BJ (cell line): ENCODE data around the gene ARMCX2. TPM values are rescaled to one million over a fixed set of nuclear protein-coding genes. Genes with fewer than 3 reads are reported as not detected.
A peak's percentile ranks its signal among the peaks of the same experiment; 100 is the strongest.

Experiments used
- CTCF ChIA-PET: fragments of 350-600 bp; formaldehyde crosslinking; extraction: SDS; loops from one replicate; lab custom pipeline; 2021; ENCODE audit warnings: antibody characterized with exemption, inconsistent platforms; lab: Yijun Ruan, JAX
- POLR2A ChIA-PET: fragments of 300-600 bp; sonication (Branson Sonifier 250); formaldehyde crosslinking; extraction: SDS; loops from one replicate; lab custom pipeline; 2021; ENCODE audit warnings: antibody characterized with exemption; lab: Charles Lee
- DNase-seq: peaks from one replicate; pipeline ENCODE4 v3.0.0-alpha.2; 2011; ENCODE audit warnings: low read depth
- H3K27me3 ChIP-seq: 2 replicates; pipeline ENCODE4 v1.6.0; 2011; ENCODE audit warnings: low read length; ENCODE audit not compliant: control insufficient read depth, insufficient read depth
- H3K36me3 ChIP-seq: 2 replicates; pipeline ENCODE4 v1.5.1; 2011; ENCODE audit warnings: low read length; ENCODE audit not compliant: control insufficient read depth, insufficient read depth
- H3K4me3 ChIP-seq: 2 replicates; pipeline ENCODE4 v1.5.1; 2011; ENCODE audit warnings: low read depth, mild to moderate bottlenecking, control low read depth, low read length
- polyA minus RNA-seq: library from RNA; depleted of rRNA, polyadenylated mRNA; stranded (reverse); fragments of >200 nt; gene quantifications from 2 replicates; pipeline ENCODE4 v1.2.3, GENCODE V29; 2011; rRNA and poly(A)+ RNA removed
- polyA plus RNA-seq: library from polyadenylated mRNA; depleted of rRNA; stranded (reverse); fragments of >200 nt; gene quantifications from 2 replicates; pipeline ENCODE4 v1.2.3, GENCODE V29; 2011; rRNA removed
- TF ChIP-seq, protein P1 (sequence below): IDR thresholded peaks from 2 replicates; pipeline ENCODE4 v1.5.1; 2011; ENCODE audit warnings: low read depth, mild to moderate bottlenecking, control low read depth, inconsistent platforms, low read length, moderate library complexity; ENCODE audit not compliant: insufficient read depth

The ARMCX2 gene
- polyA plus RNA-seq (54.5 and 73.7 TPM in 2 replicates), polyA minus RNA-seq (27.0 and 41.9 TPM in 2 replicates)

GRCh38 chrX:101659601-101660063 lies at the start of gene ARMCX2:
TSS of gene ARMCX2 (minus strand) at chrX:101659850. CDS start at chrX:101657588, 2,262 bp downstream.
- DNase-seq, result no peak
- CTCF ChIA-PET, result no interaction called here
- TF ChIP-seq, protein P1, sequence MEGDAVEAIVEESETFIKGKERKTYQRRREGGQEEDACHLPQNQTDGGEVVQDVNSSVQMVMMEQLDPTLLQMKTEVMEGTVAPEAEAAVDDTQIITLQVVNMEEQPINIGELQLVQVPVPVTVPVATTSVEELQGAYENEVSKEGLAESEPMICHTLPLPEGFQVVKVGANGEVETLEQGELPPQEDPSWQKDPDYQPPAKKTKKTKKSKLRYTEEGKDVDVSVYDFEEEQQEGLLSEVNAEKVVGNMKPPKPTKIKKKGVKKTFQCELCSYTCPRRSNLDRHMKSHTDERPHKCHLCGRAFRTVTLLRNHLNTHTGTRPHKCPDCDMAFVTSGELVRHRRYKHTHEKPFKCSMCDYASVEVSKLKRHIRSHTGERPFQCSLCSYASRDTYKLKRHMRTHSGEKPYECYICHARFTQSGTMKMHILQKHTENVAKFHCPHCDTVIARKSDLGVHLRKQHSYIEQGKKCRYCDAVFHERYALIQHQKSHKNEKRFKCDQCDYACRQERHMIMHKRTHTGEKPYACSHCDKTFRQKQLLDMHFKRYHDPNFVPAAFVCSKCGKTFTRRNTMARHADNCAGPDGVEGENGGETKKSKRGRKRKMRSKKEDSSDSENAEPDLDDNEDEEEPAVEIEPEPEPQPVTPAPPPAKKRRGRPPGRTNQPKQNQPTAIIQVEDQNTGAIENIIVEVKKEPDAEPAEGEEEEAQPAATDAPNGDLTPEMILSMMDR, result no peak
- peaks cover 5% of the 10 kb centered on the region for H3K27me3 ChIP-seq
- POLR2A ChIA-PET, result no interaction called here
- peaks cover 10% of the 10 kb centered on the region for H3K36me3 ChIP-seq
- peak within 1 kb of the TSS; percentile 55 for H3K4me3 ChIP-seq

GRCh38 chrX:101709384-101709783 lies 49.7 kb upstream of the ARMCX2 start:
- Histone ChIP-seq H3K27me3 (no peaks in the 10 kb centered on the region), H3K4me3 (no peak overlapping the region), H3K36me3 (no peaks in the 10 kb centered on the region)
- DNase-seq, result no peak
- CTCF ChIA-PET, result no interaction called here
- POLR2A ChIA-PET, result no interaction called here
- TF ChIP-seq, protein P1, result no peak

DNA sequence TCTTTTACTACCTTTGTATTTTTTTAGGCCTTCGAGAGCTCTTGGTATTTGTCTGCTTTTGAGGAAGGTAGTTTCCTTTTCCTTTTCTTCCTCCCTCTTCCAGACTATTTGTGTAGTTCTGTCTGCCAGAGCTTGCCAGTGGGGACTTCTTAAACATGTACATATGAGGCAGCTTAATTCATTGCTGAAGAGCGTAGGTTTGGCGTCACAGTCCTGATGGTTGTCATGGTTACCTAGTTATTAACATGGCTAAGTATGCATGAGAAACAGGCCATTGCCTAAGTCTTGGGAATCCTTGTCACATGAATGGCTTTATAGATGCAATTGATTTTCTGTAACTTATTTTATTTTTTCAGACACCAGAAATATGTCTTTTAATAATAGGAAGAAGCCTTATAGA lies 48.5 kb upstream of the ARMCX2 start:
- Histone ChIP-seq H3K27me3 (no peaks in the 10 kb centered on the region), H3K4me3 (no peak overlapping the region), H3K36me3 (no peaks in the 10 kb centered on the region)
- TF ChIP-seq, protein P1, result no peak
- no peak for DNase-seq
- CTCF ChIA-PET, result no interaction called here
- POLR2A ChIA-PET, result no interaction called here

GRCh38 chrX:101693476-101693875 lies 33.8 kb upstream of the ARMCX2 start:
- CTCF ChIA-PET, result interaction anchor here (0.5 kb wide), 1 partner anchor 246 kb away, joined by 3 read pairs; no protein-coding TSS in a partner anchor
- POLR2A ChIA-PET, result no interaction called here

DNA sequence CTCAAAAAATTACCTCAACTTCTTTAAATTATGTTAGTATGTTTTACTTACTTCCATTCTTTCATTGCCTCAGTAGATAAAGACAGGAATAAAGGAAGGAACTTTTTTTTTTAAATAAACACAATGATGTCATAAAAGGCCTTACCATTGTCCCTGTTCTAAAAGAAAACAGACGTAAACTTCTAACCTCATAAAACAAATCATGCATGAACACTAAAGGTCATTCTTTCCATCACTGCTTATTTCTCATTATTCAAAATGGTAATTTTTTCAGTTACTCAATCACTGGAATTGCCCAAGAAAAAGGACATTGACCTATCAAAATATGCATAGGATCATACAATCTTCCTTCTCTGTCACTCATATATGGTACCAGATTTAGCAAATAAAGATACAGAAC lies 32.2 kb upstream of the ARMCX2 start:
- H3K36me3 ChIP-seq, result no peaks in the 10 kb centered on the region
- H3K4me3 ChIP-seq, result no peak overlapping the region
- ChIA-PET CTCF (no interaction called here), POLR2A (no interaction called here)
- TF ChIP-seq, protein P1, result no peak
- DNase-seq, result no peak
- H3K27me3 ChIP-seq, result no peaks in the 10 kb centered on the region

More at GRCh38 chrX:101693476-101693875, 33.8 kb upstream of the ARMCX2 start:
- no peak for DNase-seq
- Histone ChIP-seq H3K27me3 (no peaks in the 10 kb centered on the region), H3K36me3 (no peaks in the 10 kb centered on the region), H3K4me3 (no peak overlapping the region)
- TF ChIP-seq, protein P1, result no peak
